ENCODE measurements around the gene S1PR3. TPM values are rescaled to one million over a fixed set of nuclear protein-coding genes. Genes with fewer than 3 reads are reported as not detected.

The S1PR3 gene
- total and polyA plus RNA-seq, 9 of the 15 experiments (the other 6 are each of a cell fraction or from before 2014, with no cell fraction given): 0.03 to 2.0 (median 0.29) TPM

- no peak overlapping the region for H3K9ac ChIP-seq (ENCODE audit: insufficient read depth in 1 of 2, low read depth in 2 of 2, low read length in 2 of 2)
- intact Hi-C loops (cut with micrococcal nuclease): loop anchor here (10.0 kb wide), 1 partner anchor 113 kb away; no protein-coding TSS in a partner anchor
These were observed 3.6 kb upstream of the S1PR3 start for GRCh38 chr9:88987661-88988060.

More at GRCh38 chr9:88987661-88988060, 3.6 kb upstream of the S1PR3 start:
- BruUV-seq (replicated peaks): no TSS peak
- H3K79me2 ChIP-seq (ENCODE audit: control insufficient read depth, insufficient read depth, low read length): no peaks in the 10 kb centered on the region
- H3K9me1 ChIP-seq (ENCODE audit: control insufficient read depth, insufficient read depth, low read length): no peaks in the 10 kb centered on the region
- DNase-seq (ENCODE audit: extremely low read depth in 1 of 4, low spot score in 3 of 4) (no peak), ATAC-seq (no peak), FAIRE-seq (no peak)
- H3K27ac ChIP-seq (ENCODE audit: extremely low read depth, low read depth, low read length): no peak overlapping the region
- H3K9me3 ChIP-seq (replicated peaks; ENCODE audit: control insufficient read depth, insufficient read depth, low read depth, low read length): no peaks in the 10 kb centered on the region
- H3K27me3 ChIP-seq (ENCODE audit: control insufficient read depth in 2 of 2, insufficient read depth in 2 of 2, low read length in 2 of 2): peaks cover 0 to 8% of the 10 kb centered on the region in 2 experiments; a peak in 1 of 5 replicates
- H3K4me3 ChIP-seq: no peak overlapping the region
- CTCF ChIA-PET (ENCODE audit: low intra/inter-chr PET ratio): interaction anchor here (0.6 kb wide), 1 partner anchor 409 kb away, joined by 3 read pairs; no protein-coding TSS in a partner anchor
- peaks cover 0 to 11% of the 10 kb centered on the region in 2 experiments; a peak in 3 of 5 replicates for H3K4me1 ChIP-seq (replicated peaks in 1 of 2; ENCODE audit: control insufficient read depth in 2 of 2, insufficient read depth in 2 of 2, low read length in 2 of 2)
- H4K20me1 ChIP-seq (replicated peaks; ENCODE audit: control insufficient read depth, insufficient read depth, low read length): no peaks in the 10 kb centered on the region
- H2AFZ ChIP-seq (ENCODE audit: low read depth, low read length): no peak overlapping the region
- in situ Hi-C loops (cut with MboI): no loop called here
- TF ChIP-seq ARID4B (CRISPR knock-in tag; IDR thresholded peaks at IDR 0.05) (no peak), TSC22D4 (tag; IDR thresholded peaks at IDR 0.05) (no peak), SMARCC2 (IDR thresholded peaks at IDR 0.05; ENCODE audit: low read depth) (no peak), POLR2AphosphoS5 (IDR thresholded peaks at IDR 0.05; ENCODE audit: control insufficient read depth, insufficient read depth, low read depth, low read length) (no peak), GABPB1 (CRISPR knock-in tag; IDR thresholded peaks at IDR 0.05) (no peak), JUNB (CRISPR knock-in tag; conservative IDR thresholded peaks at IDR 0.05) (no peak), ZNF140 (CRISPR knock-in tag; IDR thresholded peaks at IDR 0.05) (no peak), TCF3 (CRISPR knock-in tag; IDR thresholded peaks at IDR 0.05) (no peak), ETV1 (tag; conservative IDR thresholded peaks at IDR 0.05; ENCODE audit: low read depth) (no peak), EP300 (IDR thresholded peaks at IDR 0.05; ENCODE audit: low read length) (no peak), TCF7L2 (IDR thresholded peaks at IDR 0.05; ENCODE audit: low read depth, low read length) (no peak), NUFIP1 (IDR thresholded peaks at IDR 0.05; ENCODE audit: partially characterized antibody) (no peak), ZFP1 (CRISPR knock-in tag; IDR thresholded peaks at IDR 0.05) (no peak)
- no peak overlapping the region for H3K4me2 ChIP-seq (ENCODE audit: insufficient read depth, low read length)
- POLR2A ChIA-PET: no interaction called here
- no peaks in the 10 kb centered on the region for H3K36me3 ChIP-seq (ENCODE audit: control insufficient read depth, insufficient read depth, low read length)
- 0% methylated on average over 4 of the region's 4 CpGs for WGBS (ENCODE audit: insufficient coverage, low coverage, missing lambda C conversion rate)
